ENCODE results near the gene COLEC12. TPM values are rescaled to one million over a fixed set of nuclear protein-coding genes. Genes with fewer than 3 reads are reported as not detected.

COLEC12 gene
- total and polyA plus RNA-seq, 10 of the 15 experiments (the other 5 are each of a cell fraction or from before 2014, with no cell fraction given) = 0.04 to 0.05 TPM; not detected in 8

GRCh38 chr18:289026-289425, 211.5 kb downstream of the COLEC12 start (continued):
- TF ChIP-seq E4F1 (IDR thresholded peaks at IDR 0.05; ENCODE audit: borderline replicate concordance, partially characterized antibody) (no peak), SKIL (IDR thresholded peaks at IDR 0.05; ENCODE audit: low read depth, poor library complexity, severe bottlenecking) (no peak), YY1 (IDR thresholded peaks at IDR 0.05; ENCODE audit: low read depth, low read length) (no peak)

GRCh38 chr18:286515-287310, 213.8 kb downstream of the COLEC12 start:
- Histone ChIP-seq H3K27me3 (replicated peaks in 1 of 2; ENCODE audit: control insufficient read depth in 2 of 2, insufficient read depth in 2 of 2, low read length in 1 of 2) (no peaks in the 10 kb centered on the region), H3K9ac (ENCODE audit: control insufficient read depth, insufficient read depth, low read length) (no peak overlapping the region), H4K20me1 (ENCODE audit: control insufficient read depth, insufficient read depth) (no peaks in the 10 kb centered on the region), H3K27ac (ENCODE audit: control insufficient read depth, insufficient read depth) (no peak overlapping the region), H3K36me3 (ENCODE audit: control insufficient read depth in 2 of 2, insufficient read depth in 2 of 2, low read length in 1 of 2) (no peaks in the 10 kb centered on the region), H3K79me2 (ENCODE audit: control insufficient read depth, insufficient read depth, low read length) (no peaks in the 10 kb centered on the region), H3K9me3 (replicated peaks; ENCODE audit: control insufficient read depth, insufficient read depth, low read length) (no peaks in the 10 kb centered on the region), H3K4me3 (no peak overlapping the region), H3K4me1 (ENCODE audit: control insufficient read depth, insufficient read depth, low read length) (no peaks in the 10 kb centered on the region), H3K4me2 (ENCODE audit: control insufficient read depth, insufficient read depth) (no peak overlapping the region), H2AFZ (ENCODE audit: control insufficient read depth, low read depth, low read length) (no peak overlapping the region)
- no TSS peak for BruUV-seq (replicated peaks)
- no peak for ATAC-seq
- TF ChIP-seq SMC3 (IDR thresholded peaks at IDR 0.05; ENCODE audit: borderline replicate concordance, low read length) = peak; percentile 34; the same call in 1 of the 2 replicates
- TF ChIP-seq CTCF (IDR thresholded peaks at IDR 0.05 in 2 of 3, conservative IDR thresholded peaks at IDR 0.05 in 1 of 3; ENCODE audit: control insufficient read depth in 2 of 3, extremely low read depth in 1 of 3, insufficient read depth in 1 of 3, low read depth in 3 of 3, low read length in 3 of 3) = peak; percentile 6 to 34 (median 19); a peak in 3 of 6 replicates
- no peak for TF ChIP-seq SREBF2 (IDR thresholded peaks at IDR 0.05; ENCODE audit: low read length)
- peak; percentile 43 for TF ChIP-seq RAD21 (IDR thresholded peaks at IDR 0.05; ENCODE audit: insufficient read depth, low read depth, low read length)
- intact Hi-C loops (cut with micrococcal nuclease; ENCODE audit: unreplicated experiment) = no loop called here
- ChIA-PET RAD21 (ENCODE audit: unreplicated experiment) (no interaction called here), SMC1A (ENCODE audit: uncharacterized antibody, unreplicated experiment) (interaction anchor here (0.6 to 1.1 kb wide), 2 partner anchors 150 to 329 kb away, joined by 3 read pairs; no protein-coding TSS in a partner anchor), CTCF (interaction anchor here (0.6 kb wide), 1 partner anchor 326 kb away, joined by 5 read pairs; no protein-coding TSS in a partner anchor), POLR2A (no interaction called here)
- no peak for DNase-seq (ENCODE audit: low read depth, low spot score)
- 47% methylated on average over 8 of the region's 8 CpGs for WGBS (ENCODE audit: insufficient coverage, insufficient replicate concordance, low lambda C conversion rate, missing lambda C conversion rate)
- in situ Hi-C loops (cut with MboI) = loop anchor here (10.0 kb wide), 1 partner anchor 328 kb away; no protein-coding TSS in a partner anchor
- no peak for FAIRE-seq

Data from GM12878 (cell line).